Transverse colon (tissue), 4 donors: Measurements from ENCODE around the gene SEC14L2. TPM values are rescaled to one million over a fixed set of nuclear protein-coding genes. Genes with fewer than 3 reads are reported as not detected.

Experiments
- DNase-seq: peaks from one replicate; pipeline ENCODE4 v3.0.0-alpha.2; 2019
- H3K27ac ChIP-seq, 4 donors: fragments of 200-600 bp; sonication (generic); 2 replicates each; pipeline ENCODE4 v1.5.1; 2016 to 2018; ENCODE audit warnings: inconsistent platforms in 4 of 4
- H3K27me3 ChIP-seq: fragments of 200-600 bp; sonication (generic); 2 replicates; pipeline ENCODE4 v1.5.1; 2017; ENCODE audit warnings: inconsistent platforms
- H3K36me3 ChIP-seq, 4 donors: fragments of 200-600 bp; sonication (generic); 2 replicates each; pipeline ENCODE4 v1.5.1; 2017 to 2019; ENCODE audit warnings: inconsistent platforms in 4 of 4
- H3K4me1 ChIP-seq, 4 donors: fragments of 200-600 bp; sonication (generic); 2 replicates each; pipeline ENCODE4 v1.5.1; 2017 to 2020; ENCODE audit warnings: inconsistent platforms in 4 of 4
- H3K4me3 ChIP-seq, 4 donors: fragments of 200-600 bp; sonication (generic); 1 replicate in 1 of 4; 2 replicates in 3 of 4; pipeline versions ENCODE4 v1.5.1 to v1.6.1; 2017 to 2019; ENCODE audit warnings: inconsistent platforms in 4 of 4
- H3K9me3 ChIP-seq, 2 donors: fragments of 200-600 bp; sonication (generic); 2 replicates each; pipeline ENCODE4 v1.5.1; 2017 to 2019; ENCODE audit warnings: inconsistent platforms in 2 of 2
- EP300 ChIP-seq: sonication (generic); formaldehyde crosslinking; IDR thresholded peaks from one replicate; pipeline ENCODE4 v1.6.1; 2017; ENCODE audit warnings: antibody characterized with exemption, low read depth
- POLR2A ChIP-seq: fragments of 450-650 bp; IDR thresholded peaks from one replicate; pipeline ENCODE4 v1.6.1; 2016; ENCODE audit warnings: antibody characterized with exemption, mild to moderate bottlenecking, moderate library complexity
- POLR2AphosphoS5 ChIP-seq, 3 donors: sonication (generic); formaldehyde crosslinking; IDR thresholded peaks; one replicate each; pipeline ENCODE4 v1.6.1; 2016; ENCODE audit warnings: antibody characterized with exemption in 3 of 3
- WGBS, 2 donors: methylation state at CpG; one replicate each; pipeline ENCODE4 v1.1.5; 2018; ENCODE audit warnings: low coverage in 1 of 2; 5-methylcytosine and 5-hydroxymethylcytosine counted together
- in situ Hi-C, 4 donors: fragments of 200-750 bp; cut with MboI; loops; one replicate each; pipeline versions ENCODE4 v1.15.0 to v1.15.1; 2017; ENCODE audit warnings: low sequenced_read_pairs in 3 of 4, low pct_ligation_motif_present in 1 of 4, low pct_unique_long_range_greater_than_20kb in 1 of 4
- intact Hi-C: fragments of 100-400 bp; cut with DNase I; formaldehyde crosslinking; loops from one replicate; pipeline ENCODE4 v1.15.1; 2023; ENCODE audit warnings: low total_unique reads
- total RNA-seq, 4 donors: library from RNA; depleted of rRNA; stranded (reverse); fragments of >200 nt; gene quantifications; one replicate each; pipeline ENCODE4 v1.1.0, GENCODE V29; 2016
- TF ChIP-seq, protein P1 (sequence below), 5 experiments: fragments of 200-600 bp in 3 of 5; fragments of 450-650 bp in 2 of 5; sonication (generic) in 3 of 5; IDR thresholded peaks; 1 replicate in 2 of 5; 2 replicates in 3 of 5; pipeline ENCODE4 v1.5.1; 2016 to 2017; ENCODE audit warnings: antibody characterized with exemption in 5 of 5, inconsistent platforms in 3 of 5, mild to moderate bottlenecking in 2 of 5, moderate library complexity in 1 of 5

SEC14L2 gene
- total RNA-seq, 4 donors from 2014 or later: 2.2 to 5.5 (median 4.5) TPM; not detected in 1

DNA sequence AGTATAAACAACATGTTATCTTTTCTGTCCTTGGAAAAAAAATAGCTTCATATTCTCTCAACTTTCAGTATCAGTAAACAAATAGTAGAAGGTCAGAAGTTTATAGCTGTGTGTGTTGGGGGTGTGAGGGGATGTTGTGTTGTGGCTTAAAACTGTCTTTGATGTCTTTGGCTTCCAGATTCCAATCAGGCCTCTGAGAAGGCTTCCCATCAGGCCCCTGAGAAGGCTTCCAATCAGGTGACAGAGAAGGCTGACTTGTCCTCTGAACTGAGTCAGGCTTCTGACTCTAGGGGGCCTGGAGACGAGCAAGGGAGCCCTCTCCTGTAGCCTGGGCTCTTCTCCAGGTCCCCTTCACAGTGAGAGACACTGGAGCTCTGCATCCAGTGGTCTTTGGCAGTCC, 38.0 kb downstream of the SEC14L2 start:
- WGBS, 2 donors: 69% methylated on average over 1 of the region's 1 CpG; no CpG with 5 or more reads in 1 of the 2 donors
- TF ChIP-seq EP300 (no peak), POLR2A (no peak), POLR2AphosphoS5 (IDR thresholded peaks at IDR 0.05) (no peak)
- TF ChIP-seq, protein P1, sequence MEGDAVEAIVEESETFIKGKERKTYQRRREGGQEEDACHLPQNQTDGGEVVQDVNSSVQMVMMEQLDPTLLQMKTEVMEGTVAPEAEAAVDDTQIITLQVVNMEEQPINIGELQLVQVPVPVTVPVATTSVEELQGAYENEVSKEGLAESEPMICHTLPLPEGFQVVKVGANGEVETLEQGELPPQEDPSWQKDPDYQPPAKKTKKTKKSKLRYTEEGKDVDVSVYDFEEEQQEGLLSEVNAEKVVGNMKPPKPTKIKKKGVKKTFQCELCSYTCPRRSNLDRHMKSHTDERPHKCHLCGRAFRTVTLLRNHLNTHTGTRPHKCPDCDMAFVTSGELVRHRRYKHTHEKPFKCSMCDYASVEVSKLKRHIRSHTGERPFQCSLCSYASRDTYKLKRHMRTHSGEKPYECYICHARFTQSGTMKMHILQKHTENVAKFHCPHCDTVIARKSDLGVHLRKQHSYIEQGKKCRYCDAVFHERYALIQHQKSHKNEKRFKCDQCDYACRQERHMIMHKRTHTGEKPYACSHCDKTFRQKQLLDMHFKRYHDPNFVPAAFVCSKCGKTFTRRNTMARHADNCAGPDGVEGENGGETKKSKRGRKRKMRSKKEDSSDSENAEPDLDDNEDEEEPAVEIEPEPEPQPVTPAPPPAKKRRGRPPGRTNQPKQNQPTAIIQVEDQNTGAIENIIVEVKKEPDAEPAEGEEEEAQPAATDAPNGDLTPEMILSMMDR (IDR thresholded peaks at IDR 0.05): no peak
- H3K36me3 ChIP-seq: no peaks in the 10 kb centered on the region
- H3K27me3 ChIP-seq: no peaks in the 10 kb centered on the region
- H3K9me3 ChIP-seq: no peaks in the 10 kb centered on the region
- DNase-seq: no peak
- peak overlapping the region in 1 of 4 donors; percentile 43 for H3K27ac ChIP-seq
- H3K4me3 ChIP-seq: no peak overlapping the region
- H3K4me1 ChIP-seq: peaks cover 0 to 7% (median 3%) of the 10 kb centered on the region in 4 donors
- in situ Hi-C loops (no loop called here), intact Hi-C loops (no loop called here)

- DNase-seq: peak; percentile 65
- H3K9me3 ChIP-seq: no peaks in the 10 kb centered on the region
- 67% methylated on average over 6 of the region's 6 CpGs; no CpG with 5 or more reads in 1 of the 2 donors for WGBS, 2 donors
- peaks cover 0 to 7% (median 3%) of the 10 kb centered on the region in 4 donors for H3K4me1 ChIP-seq
- TF ChIP-seq POLR2A: no peak
- TF ChIP-seq, protein P1 (IDR thresholded peaks at IDR 0.05): peak in 1 of 5 experiments; percentile 29
- TF ChIP-seq POLR2AphosphoS5 (IDR thresholded peaks at IDR 0.05): no peak
- intact Hi-C loops (no loop called here), in situ Hi-C loops (no loop called here)
- no peaks in the 10 kb centered on the region for H3K27me3 ChIP-seq
- no peaks in the 10 kb centered on the region for H3K36me3 ChIP-seq
- H3K27ac ChIP-seq: peak overlapping the region in 2 of 4 donors; percentile 13 to 43
- H3K4me3 ChIP-seq: no peak overlapping the region
Observed at GRCh38 chr22:30435674-30436126, 38.9 kb downstream of the SEC14L2 start.

DNA sequence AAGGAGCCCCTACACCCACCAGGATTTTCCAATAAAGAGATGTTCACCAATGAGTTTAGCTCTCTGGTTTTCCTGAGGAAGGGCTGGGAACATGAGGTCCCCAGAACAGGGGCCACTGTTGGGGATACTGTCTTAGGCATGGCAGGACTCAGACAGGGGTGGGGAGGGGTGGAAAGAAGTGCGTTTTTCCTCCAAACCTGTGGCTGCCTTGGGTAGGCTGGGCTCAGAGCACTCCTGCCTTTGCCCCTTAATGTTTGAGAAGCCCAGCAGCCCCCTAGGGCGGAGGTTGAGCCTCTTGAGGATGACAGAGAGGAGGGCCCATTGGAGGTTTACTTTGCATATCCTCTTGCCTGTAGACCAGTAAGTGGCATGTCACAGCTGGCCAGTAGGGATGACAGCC, 39.4 kb downstream of the SEC14L2 start:
- Histone ChIP-seq H3K4me3 (no peak overlapping the region), H3K27me3 (no peaks in the 10 kb centered on the region), H3K27ac (peak overlapping the region in 2 of 4 donors; percentile 13 to 43), H3K9me3 (no peaks in the 10 kb centered on the region), H3K4me1 (peaks cover 0 to 7% (median 3%) of the 10 kb centered on the region in 4 donors), H3K36me3 (no peaks in the 10 kb centered on the region)
- no peak for DNase-seq
- intact Hi-C loops: no loop called here
- WGBS, 2 donors: 85% methylated on average over 2 of the region's 2 CpGs; no CpG with 5 or more reads in 1 of the 2 donors
- in situ Hi-C loops: no loop called here
- TF ChIP-seq POLR2AphosphoS5 (IDR thresholded peaks at IDR 0.05) (no peak), EP300 (no peak), POLR2A (no peak)
- TF ChIP-seq, protein P1 (IDR thresholded peaks at IDR 0.05): no peak

DNA sequence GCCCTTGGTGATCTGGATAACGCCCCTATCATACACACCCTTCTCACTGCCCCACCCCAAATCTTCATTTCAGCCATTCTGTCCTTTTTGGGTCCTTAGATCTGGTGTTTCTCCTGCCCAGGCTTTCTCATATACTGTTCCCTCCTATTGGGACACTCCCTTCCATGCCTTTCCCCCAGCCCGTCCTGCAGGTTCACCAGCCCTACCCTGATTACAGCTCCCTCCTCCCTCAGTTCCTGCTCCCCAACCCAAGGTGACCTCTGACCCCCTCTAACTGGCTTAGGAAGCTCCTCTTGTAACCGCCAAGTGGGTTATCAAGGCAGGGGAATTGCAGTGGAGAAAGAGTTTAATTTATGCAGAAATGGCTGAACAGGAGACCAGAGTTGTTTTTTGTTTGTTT, 41.7 kb downstream of the SEC14L2 start:
- intact Hi-C loops: no loop called here
- WGBS, 2 donors: 52 to 56% methylated on average over 2 to 3 of the region's 3 CpGs
- Histone ChIP-seq H3K4me1 (peaks cover 0 to 7% (median 3%) of the 10 kb centered on the region in 4 donors), H3K27me3 (no peaks in the 10 kb centered on the region), H3K27ac (no peak overlapping the region), H3K9me3 (no peaks in the 10 kb centered on the region), H3K4me3 (no peak overlapping the region), H3K36me3 (no peaks in the 10 kb centered on the region)
- TF ChIP-seq EP300 (no peak), POLR2A (no peak), POLR2AphosphoS5 (IDR thresholded peaks at IDR 0.05) (no peak)
- TF ChIP-seq, protein P1 (IDR thresholded peaks at IDR 0.05): no peak
- in situ Hi-C loops: no loop called here
- peak; percentile 29 for DNase-seq
